ENCODE results near the gene FUBP3.

DNA sequence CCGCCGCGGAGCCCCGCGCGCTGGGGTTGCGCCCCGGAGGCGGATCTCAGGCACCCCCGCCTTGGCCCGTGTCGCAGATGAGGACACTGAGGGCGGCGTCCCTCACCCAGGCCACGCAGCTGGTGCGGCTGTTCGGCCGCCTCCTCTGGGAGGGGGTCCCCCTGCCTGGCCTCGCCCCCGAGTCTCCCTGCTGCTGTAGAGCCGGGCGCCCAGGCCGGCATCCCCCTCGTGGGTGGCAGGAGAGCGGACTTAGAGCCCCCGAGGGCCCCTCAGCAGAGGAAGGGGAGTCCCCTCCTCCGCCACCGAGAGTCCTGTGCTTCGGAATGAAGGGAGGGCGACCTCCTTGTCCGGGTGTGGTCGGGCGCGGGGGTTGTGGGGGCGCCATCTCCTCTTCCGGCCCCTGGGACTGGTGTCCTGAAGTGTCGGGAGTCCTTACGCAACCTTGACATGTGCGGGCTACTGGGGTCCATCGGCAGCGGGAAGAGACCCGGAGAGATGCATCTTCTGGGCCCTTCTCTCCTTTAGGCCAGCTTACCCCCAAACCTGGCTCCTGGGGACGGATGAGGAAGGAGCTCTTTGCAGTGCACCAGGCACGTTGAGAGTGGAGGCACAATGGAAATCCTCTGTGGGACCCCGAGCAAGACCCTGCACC lies 102.5 kb downstream of the FUBP3 start:
- TF ChIP-seq NRF1 (IDR thresholded peaks at IDR 0.05; ENCODE audit: low read depth, low read length) (no peak), ZBTB33 (IDR thresholded peaks at IDR 0.05; ENCODE audit: borderline replicate concordance, low read depth) (no peak), YY1 (IDR thresholded peaks at IDR 0.05; ENCODE audit: low read depth) (no peak)
- TF ChIP-seq, protein P1, sequence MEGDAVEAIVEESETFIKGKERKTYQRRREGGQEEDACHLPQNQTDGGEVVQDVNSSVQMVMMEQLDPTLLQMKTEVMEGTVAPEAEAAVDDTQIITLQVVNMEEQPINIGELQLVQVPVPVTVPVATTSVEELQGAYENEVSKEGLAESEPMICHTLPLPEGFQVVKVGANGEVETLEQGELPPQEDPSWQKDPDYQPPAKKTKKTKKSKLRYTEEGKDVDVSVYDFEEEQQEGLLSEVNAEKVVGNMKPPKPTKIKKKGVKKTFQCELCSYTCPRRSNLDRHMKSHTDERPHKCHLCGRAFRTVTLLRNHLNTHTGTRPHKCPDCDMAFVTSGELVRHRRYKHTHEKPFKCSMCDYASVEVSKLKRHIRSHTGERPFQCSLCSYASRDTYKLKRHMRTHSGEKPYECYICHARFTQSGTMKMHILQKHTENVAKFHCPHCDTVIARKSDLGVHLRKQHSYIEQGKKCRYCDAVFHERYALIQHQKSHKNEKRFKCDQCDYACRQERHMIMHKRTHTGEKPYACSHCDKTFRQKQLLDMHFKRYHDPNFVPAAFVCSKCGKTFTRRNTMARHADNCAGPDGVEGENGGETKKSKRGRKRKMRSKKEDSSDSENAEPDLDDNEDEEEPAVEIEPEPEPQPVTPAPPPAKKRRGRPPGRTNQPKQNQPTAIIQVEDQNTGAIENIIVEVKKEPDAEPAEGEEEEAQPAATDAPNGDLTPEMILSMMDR (IDR thresholded peaks at IDR 0.05): no peak
